Activated T-helper 17 cell treated with anti-CD3 and anti-CD28 coated beads, Interleukin-2, amount 50 U/mL, for 72 hours (primary cell): Measurements from ENCODE around the gene TAPT1. TPM values are rescaled to one million over a fixed set of nuclear protein-coding genes. Genes with fewer than 3 reads are reported as not detected.

Experiments used
- ATAC-seq: fragments of 150-1000 bp; cut with Tn5 transposase; replicated peaks from 2 replicates; pipeline ENCODE4 v1.10.0; 2021; ENCODE audit warnings: mild to moderate bottlenecking, moderate library complexity
- H3K27ac Mint-ChIP-seq: one replicate; pipeline ENCODE4 v1.8.0; 2022; ENCODE audit warnings: mixed read lengths
- H3K27me3 Mint-ChIP-seq: one replicate; pipeline ENCODE4 v1.8.0; 2022; ENCODE audit warnings: mixed read lengths
- H3K36me3 Mint-ChIP-seq: one replicate; pipeline ENCODE4 v1.8.0; 2022; ENCODE audit warnings: low read depth, mild to moderate bottlenecking, mixed read lengths
- H3K4me1 Mint-ChIP-seq: one replicate; pipeline ENCODE4 v1.8.0; 2022; ENCODE audit warnings: mixed read lengths
- H3K4me3 Mint-ChIP-seq: one replicate; pipeline ENCODE4 v1.8.0; 2022; ENCODE audit warnings: mild to moderate bottlenecking, mixed read lengths
- H3K9me3 Mint-ChIP-seq: one replicate; pipeline ENCODE4 v1.8.0; 2022; ENCODE audit warnings: mixed read lengths
- total RNA-seq, 2 donors: library from RNA; stranded (reverse); gene quantifications; one replicate each; pipeline ENCODE4 v1.2.3, GENCODE V29; 2022

Gene TAPT1
- total RNA-seq, 2 donors from 2014 or later, result 27.4 to 31.0 TPM

DNA sequence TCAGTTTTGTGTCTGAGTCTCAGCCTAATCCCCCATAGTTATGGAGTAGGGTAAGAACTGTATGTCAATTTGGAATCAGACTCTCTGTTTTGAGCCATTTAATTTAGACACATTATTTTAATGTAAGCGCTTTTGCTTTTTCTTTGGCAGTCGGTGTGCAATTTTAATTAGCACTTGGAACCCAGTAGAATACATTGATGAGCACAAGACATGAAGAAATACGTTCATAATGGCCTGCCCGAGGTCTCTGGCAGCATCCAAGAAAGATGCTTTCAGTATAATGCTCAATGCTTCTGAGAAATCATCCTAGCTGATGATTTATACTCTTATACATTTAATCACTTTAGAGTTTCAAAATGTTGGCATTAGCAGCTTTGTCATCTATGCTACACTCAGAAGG lies 8.9 kb upstream of the TAPT1 start:
- H3K4me3 Mint-ChIP-seq, result no peak overlapping the region
- no peaks in the 10 kb centered on the region for H3K36me3 Mint-ChIP-seq
- peaks cover 10% of the 10 kb centered on the region for H3K4me1 Mint-ChIP-seq
- no peak overlapping the region for H3K27ac Mint-ChIP-seq
- no peak for ATAC-seq
- no peaks in the 10 kb centered on the region for H3K27me3 Mint-ChIP-seq
- H3K9me3 Mint-ChIP-seq, result no peaks in the 10 kb centered on the region

DNA sequence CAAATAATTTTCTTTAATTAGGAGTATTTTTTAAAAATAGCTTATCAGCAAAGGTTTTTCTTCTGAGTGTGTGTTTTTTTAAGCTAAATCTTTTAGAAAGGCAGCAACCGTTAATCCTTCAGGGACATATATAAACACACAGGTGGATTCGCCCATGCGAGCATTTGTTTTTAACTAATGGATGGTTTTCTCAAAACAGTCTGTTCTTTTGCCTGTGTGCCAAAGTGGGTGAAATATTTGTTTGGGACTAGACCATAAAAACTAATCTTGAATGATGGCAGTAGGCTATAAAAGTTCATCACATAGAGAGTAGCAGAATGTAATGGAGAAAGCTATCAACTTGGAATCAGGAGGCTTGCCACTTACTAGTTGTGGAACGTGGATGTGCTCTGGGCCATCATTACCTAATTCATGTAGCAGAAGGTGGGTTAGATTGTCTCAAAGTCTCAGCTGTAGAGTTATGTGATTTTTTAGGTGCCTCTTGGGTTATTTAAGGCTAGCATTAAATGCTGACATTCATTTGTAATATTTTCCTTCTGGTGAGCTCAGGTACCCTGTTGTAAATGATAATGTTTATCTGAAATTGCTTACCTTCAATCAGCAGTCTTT lies 7.4 kb upstream of the TAPT1 start:
- no peak overlapping the region for H3K4me3 Mint-ChIP-seq
- peaks cover 10% of the 10 kb centered on the region for H3K4me1 Mint-ChIP-seq
- H3K36me3 Mint-ChIP-seq, result no peaks in the 10 kb centered on the region
- H3K9me3 Mint-ChIP-seq, result no peaks in the 10 kb centered on the region
- no peak for ATAC-seq
- H3K27me3 Mint-ChIP-seq, result no peaks in the 10 kb centered on the region
- H3K27ac Mint-ChIP-seq, result no peak overlapping the region

DNA sequence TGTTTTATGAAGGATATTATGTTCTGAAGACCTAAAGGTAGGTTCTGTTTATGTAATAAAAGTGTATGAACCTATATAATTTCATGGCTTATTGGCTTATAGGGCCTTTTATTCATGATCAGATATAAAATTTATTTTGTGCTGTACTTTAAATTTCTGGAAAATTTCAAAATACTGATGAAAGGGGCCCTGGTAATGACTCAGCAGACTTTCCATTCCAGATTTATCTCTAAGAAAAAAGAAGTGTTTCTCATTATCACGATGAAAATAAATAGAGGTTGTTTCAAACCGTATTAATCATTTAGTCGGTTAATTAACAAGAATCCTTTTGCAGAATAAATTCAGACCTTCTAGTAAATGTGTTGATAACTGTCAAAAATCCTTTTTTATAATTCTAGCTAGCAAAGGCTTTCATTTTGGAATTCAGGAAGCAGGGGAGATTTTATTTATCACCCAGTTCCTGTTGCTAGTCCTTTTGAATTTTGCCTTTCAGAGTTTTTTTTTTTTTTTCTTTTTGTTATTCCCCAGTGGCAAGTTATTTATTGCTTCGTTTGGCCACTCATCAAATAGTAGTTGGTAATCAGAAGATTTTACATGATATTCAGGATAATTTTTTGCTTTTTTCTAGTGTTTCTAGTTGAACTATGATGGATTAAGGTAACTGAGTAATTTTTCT lies 5.4 kb upstream of the TAPT1 start:
- peaks cover 10% of the 10 kb centered on the region for H3K4me1 Mint-ChIP-seq
- no peaks in the 10 kb centered on the region for H3K36me3 Mint-ChIP-seq
- ATAC-seq, result no peak
- peak overlapping the region; percentile 40 for H3K4me3 Mint-ChIP-seq
- no peaks in the 10 kb centered on the region for H3K9me3 Mint-ChIP-seq
- H3K27me3 Mint-ChIP-seq, result no peaks in the 10 kb centered on the region
- peak overlapping the region; percentile 44 for H3K27ac Mint-ChIP-seq

DNA sequence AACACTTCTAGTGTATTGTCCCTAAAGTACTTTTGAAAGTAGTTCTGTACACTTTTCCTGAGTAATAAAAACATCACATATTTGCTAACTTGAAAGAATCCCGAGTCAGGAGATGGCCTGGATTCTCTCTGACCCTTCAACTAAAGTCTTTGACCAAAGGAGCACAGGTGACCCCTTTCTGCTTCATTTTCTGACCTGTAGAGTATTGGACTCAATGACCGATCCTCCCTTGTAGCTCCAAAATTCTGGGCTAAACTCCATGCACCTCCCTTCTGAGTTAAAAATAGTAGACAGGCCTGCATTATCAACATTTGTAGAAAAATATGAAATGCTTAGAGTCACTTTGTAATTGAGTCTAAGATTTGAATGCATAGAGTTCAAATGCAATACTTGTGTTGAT lies 4.0 kb upstream of the TAPT1 start:
- Mint-ChIP-seq H3K4me1 (peaks cover 10% of the 10 kb centered on the region), H3K27me3 (no peaks in the 10 kb centered on the region), H3K4me3 (no peak overlapping the region), H3K36me3 (no peaks in the 10 kb centered on the region), H3K27ac (no peak overlapping the region), H3K9me3 (no peaks in the 10 kb centered on the region)
- ATAC-seq, result no peak

DNA sequence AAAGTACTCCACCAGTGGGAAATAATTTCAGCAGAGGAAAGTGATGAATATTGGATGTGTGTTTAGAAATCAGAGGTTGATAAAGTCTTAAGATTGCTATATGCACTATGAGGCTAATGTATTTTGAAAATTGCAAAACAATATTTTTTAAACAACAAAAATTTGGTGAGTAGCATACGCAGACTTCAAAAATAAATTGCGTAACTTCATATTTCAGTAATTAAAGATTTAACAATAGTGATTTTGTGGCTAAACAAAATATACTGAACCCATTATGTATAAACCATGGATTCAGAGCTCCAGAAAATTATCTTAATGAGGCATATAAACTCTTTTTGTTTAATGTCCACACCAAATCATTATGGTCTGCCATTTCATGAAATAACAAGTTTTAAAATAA lies 3.3 kb upstream of the TAPT1 start:
- no peak for ATAC-seq
- Mint-ChIP-seq H3K4me1 (peaks cover 11% of the 10 kb centered on the region), H3K36me3 (no peaks in the 10 kb centered on the region), H3K9me3 (no peaks in the 10 kb centered on the region), H3K27ac (no peak overlapping the region), H3K4me3 (no peak overlapping the region), H3K27me3 (no peaks in the 10 kb centered on the region)

DNA sequence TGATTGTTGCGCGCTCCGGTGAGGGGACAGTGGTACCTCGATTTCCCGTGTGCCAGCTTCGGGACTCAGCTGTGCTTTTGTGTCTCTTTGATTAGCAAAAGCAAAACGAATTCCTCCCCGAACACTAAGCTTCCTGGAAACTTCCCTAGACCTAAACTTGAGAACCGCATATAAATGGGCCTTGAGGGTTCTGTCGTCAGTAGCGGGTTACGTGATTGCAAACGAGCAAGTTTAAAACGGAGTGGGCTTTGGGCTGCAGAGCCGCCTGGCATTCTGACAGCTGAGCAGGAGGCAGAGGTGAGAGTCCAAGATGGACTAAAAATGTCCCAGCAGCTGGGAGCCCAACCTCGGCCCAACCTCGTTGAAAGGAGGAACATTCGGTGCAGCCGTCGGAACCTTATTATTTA lies 1.2 kb upstream of the TAPT1 start:
- Mint-ChIP-seq H3K36me3 (peaks cover 17% of the 10 kb centered on the region), H3K4me1 (peaks cover 28% of the 10 kb centered on the region), H3K9me3 (no peaks in the 10 kb centered on the region), H3K4me3 (peak overlapping the region; percentile 84), H3K27ac (peak overlapping the region; percentile 89), H3K27me3 (no peaks in the 10 kb centered on the region)
- ATAC-seq, result no peak

DNA sequence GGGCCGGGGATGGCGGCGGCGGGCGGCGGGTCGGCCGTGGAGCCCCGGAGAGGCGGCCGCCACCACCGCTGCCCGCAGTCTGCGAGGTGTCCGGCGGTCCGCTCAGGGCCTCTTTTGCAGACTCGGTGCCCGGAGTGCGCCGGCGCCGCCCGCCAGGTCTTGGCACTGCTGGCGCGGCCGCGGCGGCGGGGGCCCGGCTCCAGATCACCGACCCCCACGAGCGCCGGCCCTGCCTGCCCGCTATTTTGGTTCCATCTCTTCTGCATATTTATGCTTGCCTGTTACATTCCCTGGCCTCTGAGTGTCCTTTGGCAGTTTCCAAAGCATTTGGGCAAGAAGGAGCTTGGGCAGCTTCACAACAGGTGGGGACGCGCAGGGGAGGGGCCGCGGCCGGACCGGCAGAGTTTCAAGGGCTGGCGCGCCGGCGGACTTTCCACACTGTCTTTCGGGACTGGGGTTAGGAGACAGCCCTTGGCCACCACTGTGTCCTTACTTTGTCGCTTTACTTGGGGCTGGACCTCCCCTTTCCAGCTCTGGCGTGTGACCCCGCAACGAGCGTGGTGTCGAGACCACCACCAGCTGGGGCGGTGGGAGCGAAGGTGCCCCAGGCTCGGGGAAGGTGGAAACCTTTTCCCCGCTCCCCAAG lies 668 bp upstream of the TAPT1 start:
- peak overlapping the region; percentile 84 for H3K4me3 Mint-ChIP-seq
- peaks cover 17% of the 10 kb centered on the region for H3K36me3 Mint-ChIP-seq
- no peaks in the 10 kb centered on the region for H3K27me3 Mint-ChIP-seq
- no peaks in the 10 kb centered on the region for H3K9me3 Mint-ChIP-seq
- peak overlapping the region; percentile 89 for H3K27ac Mint-ChIP-seq
- peak; percentile 40 for ATAC-seq
- H3K4me1 Mint-ChIP-seq, result peaks cover 23% of the 10 kb centered on the region

DNA sequence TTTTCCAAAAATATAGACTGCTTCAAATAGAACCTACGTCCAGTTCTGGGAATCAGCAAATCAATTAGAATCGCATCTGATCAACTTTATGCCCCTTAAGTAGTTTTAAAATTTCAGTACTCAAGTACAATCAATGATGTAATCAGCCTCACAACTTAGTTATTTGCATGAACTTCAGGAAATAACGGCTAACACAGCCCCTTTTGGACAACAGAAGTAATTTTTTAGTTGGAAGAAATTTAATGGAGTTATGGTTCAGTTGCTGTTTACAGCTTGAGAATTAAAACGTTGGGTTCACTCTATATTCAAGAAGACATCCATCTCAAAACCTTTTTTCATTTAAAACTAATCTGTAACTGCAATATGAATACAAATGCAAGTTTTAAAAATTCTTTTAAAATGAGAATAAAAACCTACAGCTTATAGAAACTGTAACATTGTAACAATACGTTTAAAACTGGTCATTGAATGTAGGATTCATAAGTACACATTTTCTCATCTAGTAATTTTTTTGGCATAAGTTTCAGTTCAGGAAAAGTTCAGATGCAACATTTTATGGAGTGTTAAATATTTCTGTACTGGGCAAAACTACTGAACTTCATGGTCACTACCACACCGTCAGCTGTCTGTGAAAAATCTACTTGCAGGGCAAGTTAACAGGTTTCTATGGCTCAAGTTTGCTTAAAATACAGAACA lies 956 bp downstream of the TAPT1 start:
- no peaks in the 10 kb centered on the region for H3K27me3 Mint-ChIP-seq
- peaks cover 19% of the 10 kb centered on the region for H3K36me3 Mint-ChIP-seq
- H3K9me3 Mint-ChIP-seq, result no peaks in the 10 kb centered on the region
- peak overlapping the region; percentile 84 for H3K27ac Mint-ChIP-seq
- peak overlapping the region; percentile 86 for H3K4me3 Mint-ChIP-seq
- ATAC-seq, result no peak
- H3K4me1 Mint-ChIP-seq, result peaks cover 22% of the 10 kb centered on the region

DNA sequence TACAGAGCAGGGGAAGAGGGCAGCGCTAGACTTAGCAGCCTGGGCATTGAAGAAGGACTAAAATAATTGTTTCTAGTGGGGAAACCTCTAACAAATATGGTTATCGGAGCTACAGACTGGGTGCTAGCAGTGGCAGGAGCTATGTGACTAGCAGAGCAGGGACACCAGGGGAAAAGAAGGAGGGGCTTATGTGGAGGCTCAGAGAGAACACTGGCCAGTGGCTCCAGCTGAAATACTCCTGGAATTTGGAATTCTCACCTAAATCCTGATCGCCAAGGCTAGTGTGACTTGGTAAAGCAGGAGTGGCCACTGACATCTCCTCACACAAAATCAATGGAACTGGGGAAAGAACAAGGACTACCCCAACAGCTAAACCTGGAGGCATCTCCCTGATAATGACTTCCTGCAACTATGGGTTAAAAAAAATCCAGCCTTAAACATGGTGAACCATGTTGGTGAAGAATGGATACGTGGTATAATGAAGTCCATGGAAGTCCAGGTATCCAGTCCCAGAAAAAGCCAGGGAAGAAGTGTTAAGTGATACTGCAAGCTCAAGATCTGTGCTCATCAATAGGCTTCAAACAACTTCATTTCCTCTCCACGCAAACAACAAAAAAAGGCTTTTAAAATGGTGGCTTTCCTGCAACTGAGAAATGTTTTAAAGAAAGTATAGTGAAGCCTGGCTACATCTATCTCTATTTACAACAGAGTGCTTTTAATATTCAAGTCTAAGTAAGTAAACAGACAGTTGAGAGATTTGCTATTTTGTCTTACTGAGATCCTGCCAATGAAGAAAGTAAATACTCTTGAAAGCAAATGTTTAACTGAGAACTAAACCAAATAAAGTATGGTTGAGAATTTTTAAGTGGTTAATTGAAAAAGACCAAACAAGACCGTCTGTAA lies 1.8 kb downstream of the TAPT1 start:
- Mint-ChIP-seq H3K36me3 (peaks cover 25% of the 10 kb centered on the region), H3K9me3 (no peaks in the 10 kb centered on the region), H3K4me1 (peaks cover 22% of the 10 kb centered on the region), H3K27me3 (no peaks in the 10 kb centered on the region), H3K4me3 (peak overlapping the region; percentile 86), H3K27ac (peak overlapping the region; percentile 84)
- ATAC-seq, result no peak

DNA sequence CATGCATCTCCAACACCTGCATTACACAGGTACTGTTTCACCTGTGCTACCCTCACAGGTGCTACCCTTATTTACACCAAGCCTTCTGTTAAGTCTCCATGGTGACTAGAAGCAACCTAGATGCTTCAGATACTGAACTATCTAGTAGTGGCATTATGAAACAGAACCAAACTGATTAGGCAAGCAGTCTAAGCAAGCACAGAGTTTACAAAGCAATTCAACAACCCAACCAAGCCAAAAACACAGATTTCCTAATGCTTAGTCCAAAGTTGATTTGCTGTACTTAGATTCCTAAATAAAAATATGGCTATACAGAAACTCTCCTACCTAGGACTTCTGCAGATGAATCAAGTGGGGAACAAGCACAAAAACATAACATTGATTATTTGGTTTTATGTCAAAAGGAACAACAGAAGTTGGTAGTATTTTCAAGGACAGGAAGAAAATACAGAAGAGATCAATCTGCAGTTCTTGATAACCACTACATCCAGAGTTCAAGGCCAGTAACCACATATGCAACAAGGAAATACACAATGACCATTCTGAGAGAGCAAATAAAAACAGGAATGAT lies 3.2 kb downstream of the TAPT1 start:
- peaks cover 28% of the 10 kb centered on the region for H3K36me3 Mint-ChIP-seq
- peak overlapping the region; percentile 86 for H3K4me3 Mint-ChIP-seq
- H3K27me3 Mint-ChIP-seq, result no peaks in the 10 kb centered on the region
- no peak for ATAC-seq
- H3K4me1 Mint-ChIP-seq, result peaks cover 22% of the 10 kb centered on the region
- no peak overlapping the region for H3K27ac Mint-ChIP-seq
- H3K9me3 Mint-ChIP-seq, result no peaks in the 10 kb centered on the region

DNA sequence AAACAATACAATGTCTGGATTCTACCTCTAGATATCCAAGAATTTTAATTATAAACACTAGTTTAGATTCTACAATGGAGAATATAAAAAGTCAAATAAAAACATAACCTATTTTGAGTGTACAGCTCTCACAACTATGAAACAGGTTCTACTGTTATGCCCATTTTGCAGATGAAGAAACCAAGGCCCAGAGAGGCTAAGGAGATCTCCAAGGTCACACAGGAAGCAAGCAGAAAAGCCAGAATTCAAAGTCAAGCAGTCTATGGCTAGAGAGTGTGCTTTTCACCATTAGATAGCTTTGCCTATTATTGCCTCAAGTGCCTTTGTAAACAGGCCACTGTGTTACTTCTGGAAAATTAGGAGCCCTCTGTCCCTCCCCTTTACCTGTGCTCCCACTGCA lies 7.3 kb downstream of the TAPT1 start:
- Mint-ChIP-seq H3K27ac (no peak overlapping the region), H3K4me1 (peaks cover 45% of the 10 kb centered on the region), H3K36me3 (peaks cover 47% of the 10 kb centered on the region), H3K4me3 (no peak overlapping the region), H3K27me3 (no peaks in the 10 kb centered on the region), H3K9me3 (no peaks in the 10 kb centered on the region)
- ATAC-seq, result no peak

DNA sequence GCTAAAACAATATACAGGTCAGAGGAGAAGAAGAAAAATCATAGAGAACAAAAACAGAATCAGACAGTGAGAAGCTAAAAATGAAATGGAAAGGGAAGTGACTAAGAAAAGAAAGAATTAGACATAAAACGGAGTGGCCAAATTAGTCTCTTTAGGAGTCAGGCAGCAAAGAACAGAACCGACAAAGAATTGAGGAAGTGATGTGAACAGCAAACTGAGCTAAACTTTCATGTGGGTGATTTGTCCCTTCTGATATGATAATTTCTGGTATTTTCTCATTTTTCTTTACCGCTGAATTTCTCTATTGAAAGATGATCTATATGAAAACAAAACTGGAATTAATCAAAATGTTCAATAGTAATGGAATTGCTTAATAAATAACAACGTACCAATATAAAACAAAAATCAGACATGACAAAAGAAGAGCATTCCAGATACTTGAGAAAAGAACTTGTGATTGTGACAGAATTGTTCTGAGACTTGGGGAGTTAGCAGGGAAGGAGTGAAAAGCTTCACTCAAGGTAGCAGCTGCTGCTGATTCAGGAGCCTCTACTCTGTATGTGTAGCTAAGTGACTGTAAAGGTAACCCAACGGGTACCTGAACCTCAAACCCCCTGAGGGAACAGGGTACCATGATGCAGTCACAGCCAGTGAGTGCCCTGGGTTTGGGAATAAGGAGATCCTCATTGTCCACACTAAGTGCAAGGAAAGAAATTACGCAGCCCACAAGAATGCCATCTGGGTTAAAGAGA lies 8.8 kb downstream of the TAPT1 start:
- ATAC-seq, result peak; percentile 88
- Mint-ChIP-seq H3K4me3 (peak overlapping the region; percentile 58), H3K36me3 (peaks cover 52% of the 10 kb centered on the region), H3K9me3 (no peaks in the 10 kb centered on the region), H3K27ac (peak overlapping the region; percentile 75), H3K27me3 (no peaks in the 10 kb centered on the region), H3K4me1 (peaks cover 42% of the 10 kb centered on the region)

DNA sequence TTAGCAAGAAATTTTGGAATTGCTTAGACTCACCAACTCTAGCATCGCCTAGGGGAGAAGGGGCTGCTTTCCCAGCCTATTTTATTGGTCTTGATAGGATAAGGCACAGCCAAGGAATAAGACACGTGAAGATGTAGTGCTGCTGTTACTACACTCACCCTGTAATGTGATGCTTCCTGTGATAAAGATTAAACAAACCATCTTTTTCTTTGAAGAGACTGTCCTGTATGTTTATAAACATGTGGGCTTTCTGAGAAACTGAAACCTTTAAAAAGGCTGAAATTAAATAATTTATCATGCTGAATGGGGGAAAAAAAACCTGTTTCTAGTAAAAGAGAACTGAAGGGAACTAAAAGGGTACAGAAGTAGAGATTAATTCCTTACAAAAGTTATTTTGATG lies 13.2 kb downstream of the TAPT1 start:
- Mint-ChIP-seq H3K9me3 (no peaks in the 10 kb centered on the region), H3K4me3 (no peak overlapping the region), H3K4me1 (peaks cover 45% of the 10 kb centered on the region), H3K27ac (no peak overlapping the region), H3K27me3 (no peaks in the 10 kb centered on the region), H3K36me3 (peaks cover 77% of the 10 kb centered on the region)
- ATAC-seq, result no peak
